HG03354 (cell line): Measurements from ENCODE around the gene TMEM109.

Experiments
- ATAC-seq: cut with Tn5 transposase; IDR thresholded peaks from one replicate; pipeline ENCODE4 v1.9.1; 2021; ENCODE audit warnings: mild to moderate bottlenecking; ENCODE audit not compliant: unreplicated experiment, poor library complexity, severe bottlenecking

TMEM109 gene

GRCh38 chr11:60878245-60879101, 35.5 kb upstream of the TMEM109 start:
- no peak for ATAC-seq

GRCh38 chr11:60879104-60879503, 34.9 kb upstream of the TMEM109 start:
- ATAC-seq: no peak

- ATAC-seq: no peak
These were observed 33.9 kb upstream of the TMEM109 start for GRCh38 chr11:60879971-60880588.

- ATAC-seq: no peak
These were observed 33.2 kb upstream of the TMEM109 start for GRCh38 chr11:60880643-60881282.

- ATAC-seq: peak; percentile 66
These were observed 26.4 kb upstream of the TMEM109 start for GRCh38 chr11:60887556-60887955.

GRCh38 chr11:60889869-60890311, 24.1 kb upstream of the TMEM109 start:
- no peak for ATAC-seq

- ATAC-seq: no peak
These were observed 23.3 kb upstream of the TMEM109 start for GRCh38 chr11:60890696-60891095.

GRCh38 chr11:60891103-60891741, 22.7 kb upstream of the TMEM109 start:
- ATAC-seq: no peak

GRCh38 chr11:60895687-60896086, 18.3 kb upstream of the TMEM109 start:
- no peak for ATAC-seq

- no peak for ATAC-seq
These were observed 16.5 kb upstream of the TMEM109 start for GRCh38 chr11:60897496-60897895.

- no peak for ATAC-seq
These were observed 14.7 kb upstream of the TMEM109 start for GRCh38 chr11:60899046-60899936.

- no peak for ATAC-seq
These were observed 14.0 kb upstream of the TMEM109 start for GRCh38 chr11:60899977-60900376.

- ATAC-seq: no peak
These were observed 13.1 kb upstream of the TMEM109 start for GRCh38 chr11:60900673-60901404.

GRCh38 chr11:60902625-60903024, 11.3 kb upstream of the TMEM109 start:
- ATAC-seq: no peak

GRCh38 chr11:60905047-60905446, 8.9 kb upstream of the TMEM109 start:
- no peak for ATAC-seq

- no peak for ATAC-seq
These were observed 8.3 kb upstream of the TMEM109 start for GRCh38 chr11:60905551-60906113.

GRCh38 chr11:60906132-60906972, 7.6 kb upstream of the TMEM109 start, which contains the start of gene PRPF19:
TSS of gene PRPF19 (minus strand) at chr11:60906585. CDS start at chr11:60906382, 203 bp downstream.
- peak; percentile 78 for ATAC-seq
